Lower lobe of right lung (tissue), 2 donors: Measurements from ENCODE around the gene NAMPT. TPM values are rescaled to one million over a fixed set of nuclear protein-coding genes. Genes with fewer than 3 reads are reported as not detected.

Experiments
- ATAC-seq, 2 donors: fragments of 200-7000 bp; cut with Tn5 transposase; one replicate each; pipeline ENCODE4 v1.9.1; 2020 to 2022; ENCODE audit warnings: mild to moderate bottlenecking in 2 of 2, moderate library complexity in 2 of 2
- DNase-seq: peaks from one replicate; pipeline ENCODE4 v3.0.0-alpha.2; 2020
- H3K27ac ChIP-seq: fragments of 200-600 bp; one replicate; pipeline ENCODE4 v1.8.0; 2022
- H3K27me3 ChIP-seq: fragments of 200-600 bp; one replicate; pipeline ENCODE4 v1.8.0; 2022; ENCODE audit warnings: low read depth
- H3K36me3 ChIP-seq: fragments of 200-600 bp; one replicate; pipeline ENCODE4 v1.8.0; 2022; ENCODE audit warnings: mild to moderate bottlenecking
- H3K4me1 ChIP-seq: fragments of 200-600 bp; one replicate; pipeline ENCODE4 v1.8.0; 2022
- H3K4me3 ChIP-seq: fragments of 200-600 bp; one replicate; pipeline ENCODE4 v1.8.0; 2022; ENCODE audit warnings: mild to moderate bottlenecking
- H3K9me3 ChIP-seq: fragments of 200-600 bp; one replicate; pipeline ENCODE4 v1.8.0; 2022
- CTCF ChIP-seq: fragments of 200-600 bp; IDR thresholded peaks from one replicate; pipeline ENCODE4 v1.8.0; 2022; ENCODE audit warnings: antibody characterized with exemption, mild to moderate bottlenecking
- intact Hi-C: fragments of 100-400 bp; cut with DNase I; formaldehyde crosslinking; loops from one replicate; pipeline ENCODE4 v1.11.0; 2022
- total RNA-seq: library from RNA; stranded (reverse); fragmentation: NEBNext Ultra II Directional; extraction: Animal tissue kit (Norgen Biotek cat#: 25700); gene quantifications from one replicate; pipeline ENCODE4 v1.2.1, GENCODE V29; 2021
- donor health status: DM: no; HTN: yes; CAD: no; lungs with severe emphysema.

NAMPT gene
- total RNA-seq, 1 donor from 2014 or later, result 177 TPM

DNA sequence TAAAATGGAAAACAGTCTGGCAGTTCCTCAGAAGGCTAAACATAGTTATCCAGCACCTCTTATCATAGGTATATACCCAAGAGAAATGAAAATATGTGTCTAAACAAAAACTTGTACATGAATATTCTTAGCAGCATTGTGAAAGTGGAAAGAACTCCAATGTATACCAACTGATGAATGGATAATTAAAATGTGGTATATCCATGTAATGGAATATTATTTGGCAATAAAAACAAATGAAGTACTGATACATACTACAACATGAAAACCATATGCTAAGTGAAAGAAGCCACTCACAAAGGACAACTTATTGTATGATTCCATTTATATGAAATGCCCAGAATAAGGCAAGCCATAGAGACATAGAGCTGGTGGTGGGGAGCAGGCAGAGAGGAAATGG lies 32.2 kb upstream of the NAMPT start:
- Histone ChIP-seq H3K27ac (no peak overlapping the region), H3K36me3 (no peaks in the 10 kb centered on the region), H3K9me3 (no peaks in the 10 kb centered on the region), H3K4me3 (no peak overlapping the region), H3K4me1 (no peaks in the 10 kb centered on the region), H3K27me3 (no peaks in the 10 kb centered on the region)
- intact Hi-C loops, result no loop called here
- no peak for DNase-seq
- no peak for TF ChIP-seq CTCF
- no peak for ATAC-seq

DNA sequence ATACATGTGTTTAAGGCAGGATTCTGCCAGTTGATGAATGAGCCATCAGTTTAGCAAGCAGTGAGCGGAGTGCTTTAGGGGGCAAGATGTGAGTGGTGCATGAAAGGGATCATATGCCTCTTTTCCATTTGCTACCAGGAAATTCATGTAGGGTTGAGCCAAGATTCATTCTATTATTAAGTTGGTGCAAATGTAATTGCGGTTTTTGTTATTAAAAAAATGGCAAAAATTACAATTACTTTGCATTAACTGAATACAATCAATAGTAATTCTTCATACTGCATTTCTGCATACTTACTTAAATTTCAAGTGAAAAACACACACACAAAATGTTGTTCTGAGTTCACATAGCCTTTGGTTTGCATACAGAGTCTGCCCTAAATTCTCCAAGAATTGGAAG lies 30.1 kb upstream of the NAMPT start:
- Histone ChIP-seq H3K27me3 (no peaks in the 10 kb centered on the region), H3K27ac (peak overlapping the region; percentile 18), H3K36me3 (no peaks in the 10 kb centered on the region), H3K4me3 (no peak overlapping the region), H3K9me3 (no peaks in the 10 kb centered on the region), H3K4me1 (no peaks in the 10 kb centered on the region)
- TF ChIP-seq CTCF, result no peak
- intact Hi-C loops, result no loop called here
- no peak for DNase-seq
- ATAC-seq, result no peak

GRCh38 chr7:106313966-106314365 lies 29.2 kb upstream of the NAMPT start:
- Histone ChIP-seq H3K9me3 (no peaks in the 10 kb centered on the region), H3K36me3 (no peaks in the 10 kb centered on the region), H3K4me1 (no peaks in the 10 kb centered on the region), H3K4me3 (no peak overlapping the region), H3K27ac (peak overlapping the region; percentile 20), H3K27me3 (no peaks in the 10 kb centered on the region)
- peak; percentile 63 to 74 for ATAC-seq
- DNase-seq, result no peak
- intact Hi-C loops, result no loop called here
- TF ChIP-seq CTCF, result no peak

GRCh38 chr7:106313456-106313901 lies 28.7 kb upstream of the NAMPT start:
- no peaks in the 10 kb centered on the region for H3K9me3 ChIP-seq
- peak overlapping the region; percentile 20 for H3K27ac ChIP-seq
- no peaks in the 10 kb centered on the region for H3K36me3 ChIP-seq
- H3K4me3 ChIP-seq, result no peak overlapping the region
- intact Hi-C loops, result no loop called here
- ATAC-seq (peak in 1 of 2 donors; percentile 72), DNase-seq (no peak)
- H3K4me1 ChIP-seq, result no peaks in the 10 kb centered on the region
- no peaks in the 10 kb centered on the region for H3K27me3 ChIP-seq
- no peak for TF ChIP-seq CTCF

GRCh38 chr7:106312906-106313305 lies 28.1 kb upstream of the NAMPT start:
- ATAC-seq (no peak), DNase-seq (no peak)
- H3K27me3 ChIP-seq, result no peaks in the 10 kb centered on the region
- H3K9me3 ChIP-seq, result no peaks in the 10 kb centered on the region
- no peaks in the 10 kb centered on the region for H3K4me1 ChIP-seq
- TF ChIP-seq CTCF, result no peak
- no peak overlapping the region for H3K4me3 ChIP-seq
- H3K27ac ChIP-seq, result no peak overlapping the region
- no peaks in the 10 kb centered on the region for H3K36me3 ChIP-seq
- intact Hi-C loops, result no loop called here
